Embryonic facial prominence (tissue), 1 donor: ENCODE data around the gene SATB1.
"Not testable (repeated sequence)": the region's sequence is repeated elsewhere in the genome, so short reads cannot be mapped to it uniquely, and the experiment has no call there.

ENCODE experiments used
- DNase-seq: peaks from one replicate; pipeline ENCODE4 v3.0.0-alpha.2; 2016; ENCODE audit errors: extremely low spot score

Gene SATB1

DNA sequence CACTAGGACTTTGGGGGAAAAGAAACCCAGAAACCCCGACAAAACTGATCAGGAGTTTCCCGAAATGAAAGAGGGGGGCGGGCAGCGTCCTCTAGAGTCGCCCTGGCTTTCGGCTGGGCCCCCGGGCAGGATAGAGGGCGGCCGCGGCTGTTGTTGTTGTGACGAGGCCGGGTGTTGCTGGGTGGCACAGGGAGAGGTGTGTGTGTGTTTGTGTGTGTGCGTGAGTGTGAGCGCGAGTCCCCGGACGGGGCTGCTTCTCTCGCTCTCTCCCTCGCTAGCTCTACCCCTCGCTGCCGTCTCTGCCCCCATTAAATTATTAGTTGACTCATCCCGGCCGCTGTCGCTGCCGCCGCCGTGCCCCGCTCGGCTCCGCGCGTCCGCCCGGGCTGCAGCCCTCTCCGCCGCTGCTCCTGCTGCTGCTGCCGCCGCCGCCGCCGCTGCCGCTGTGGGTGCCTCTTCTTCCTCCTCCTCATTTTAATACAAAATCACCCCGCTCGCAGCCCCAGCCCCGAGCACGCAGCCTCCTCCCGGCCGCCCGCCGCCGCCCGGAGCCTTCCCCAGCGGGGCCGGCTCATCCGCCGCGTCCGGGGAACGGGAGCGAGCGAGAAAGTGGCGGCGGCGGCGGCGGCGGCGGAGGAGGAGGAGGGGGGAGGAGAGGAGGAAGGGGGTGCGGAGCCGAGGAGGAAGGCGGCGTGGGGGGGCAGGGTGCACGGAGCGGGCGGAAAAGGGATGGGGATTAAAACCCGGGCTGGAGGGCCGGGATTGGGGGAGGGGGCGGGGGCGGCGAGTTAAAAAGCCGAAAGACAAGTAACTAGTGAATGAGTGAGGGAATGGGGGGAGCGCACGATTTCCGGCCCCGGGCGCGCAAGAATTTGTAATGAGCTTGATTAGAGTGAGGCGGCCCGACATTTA, at the start of gene SATB1:
Gene SATB1 (minus strand): TSS at position 611 of the 912 bp plus-strand sequence. CDS start 4,372 bp downstream, outside the sequence.
- peak; percentile 36 for DNase-seq

- no peak for DNase-seq
Observed at GRCh38 chr3:18474202-18474601, 49.1 kb upstream of the SATB1 start.

DNA sequence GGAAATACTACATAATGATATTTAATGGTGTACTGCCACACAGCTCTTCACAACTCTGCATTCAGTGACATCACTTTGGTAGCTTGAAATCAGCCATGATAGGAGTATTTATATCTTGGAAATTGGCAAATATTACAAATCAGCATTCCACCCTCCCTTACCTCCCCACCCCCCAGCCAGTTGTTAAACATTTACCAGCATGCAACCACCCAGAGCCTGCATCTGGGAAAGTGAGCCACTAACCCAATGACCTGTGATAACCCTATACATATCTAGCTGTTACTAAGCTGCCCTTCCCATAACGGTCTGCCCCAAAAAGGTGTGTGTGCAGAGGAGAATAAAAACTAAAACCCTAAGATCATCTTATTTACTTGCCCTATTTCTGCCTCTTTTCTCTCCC, 44.6 kb upstream of the SATB1 start:
- DNase-seq = no peak

GRCh38 chr3:18466136-18466535, 41.0 kb upstream of the SATB1 start:
- DNase-seq = no peak

DNA sequence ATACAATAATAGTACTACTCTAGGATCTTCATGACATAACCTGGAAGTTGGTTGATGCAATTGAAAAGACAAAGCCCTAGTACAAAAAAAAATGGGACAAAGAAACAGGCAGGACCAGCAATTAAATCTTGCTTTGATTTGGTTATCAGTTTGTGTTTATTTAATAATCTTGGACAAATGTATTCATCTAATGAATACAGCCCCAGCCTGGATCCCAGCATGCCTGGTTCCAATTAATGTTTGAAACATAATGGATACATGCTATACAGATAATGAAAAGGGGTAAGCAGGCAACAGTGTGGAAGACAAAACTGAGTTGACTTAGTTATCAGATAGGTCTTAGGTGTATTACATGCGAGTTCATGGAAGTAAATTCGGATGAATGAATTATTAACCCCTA, 29.6 kb upstream of the SATB1 start:
- DNase-seq = no peak

DNA sequence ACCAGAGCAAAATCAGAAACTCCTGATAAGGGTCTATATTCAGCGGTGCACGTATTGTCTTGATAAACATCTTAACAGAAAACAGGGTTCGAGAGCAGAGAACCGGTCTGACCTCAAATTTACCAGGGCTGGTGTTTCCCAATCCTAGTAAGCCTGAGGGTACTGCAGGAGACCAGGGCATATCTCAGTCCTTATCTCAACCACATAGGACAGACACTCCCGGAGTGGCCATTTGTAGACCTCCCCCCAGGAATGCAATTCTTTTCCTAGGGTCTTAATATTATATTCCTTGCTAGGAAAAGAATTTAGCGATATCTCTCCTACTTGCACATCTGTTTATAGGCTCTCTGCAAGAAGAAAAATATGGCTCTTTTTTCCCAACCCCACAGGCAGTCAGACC, 24.5 kb upstream of the SATB1 start:
- not testable (repeated sequence) for DNase-seq

GRCh38 chr3:18447720-18448119, 22.6 kb upstream of the SATB1 start:
- DNase-seq = no peak

GRCh38 chr3:18446149-18446825, 21.1 kb upstream of the SATB1 start:
- DNase-seq = no peak

- DNase-seq = no peak
Observed at GRCh38 chr3:18445401-18446148, 20.4 kb upstream of the SATB1 start.

DNA sequence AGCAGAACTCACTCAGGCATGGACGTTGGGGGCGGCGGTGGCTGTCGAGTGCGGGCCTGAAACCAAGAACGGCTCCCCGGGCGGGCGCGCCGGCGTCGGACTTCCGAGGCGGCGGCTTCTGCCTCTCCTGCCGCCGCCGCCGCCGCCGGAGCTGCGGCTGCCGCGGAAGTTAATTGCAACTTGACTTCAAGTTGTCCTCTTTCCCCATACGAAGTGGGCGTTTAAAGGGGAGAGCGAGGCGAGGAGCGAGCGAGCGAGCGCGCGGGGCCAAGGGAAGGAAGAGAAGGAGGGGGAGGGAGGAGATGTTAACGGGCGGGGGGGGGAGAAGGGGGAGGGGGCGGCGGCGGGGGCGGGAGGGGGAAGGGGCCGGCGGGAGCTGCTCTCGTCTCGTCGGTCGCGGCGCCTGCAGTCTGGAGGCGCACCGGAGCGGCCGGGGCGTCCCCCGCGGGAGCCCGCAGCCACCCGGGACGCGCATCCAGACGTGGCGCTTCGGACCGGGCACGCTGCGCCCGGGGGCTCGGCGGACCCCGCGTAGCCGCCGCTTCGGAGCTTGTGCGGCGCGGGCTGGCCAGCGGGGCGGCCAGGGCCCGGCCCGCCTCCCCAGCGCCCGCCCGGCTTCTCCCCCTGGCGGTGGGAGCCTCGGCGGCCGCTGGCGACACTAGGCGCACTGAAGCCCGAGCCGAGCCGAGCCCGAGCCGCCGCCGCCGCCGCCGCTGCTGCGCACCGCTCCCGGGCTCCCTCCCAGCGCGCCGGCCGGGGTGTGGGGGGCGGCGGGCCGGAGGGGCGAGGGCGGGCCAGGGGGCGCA, 19.7 kb upstream of the SATB1 start:
- no peak for DNase-seq

DNA sequence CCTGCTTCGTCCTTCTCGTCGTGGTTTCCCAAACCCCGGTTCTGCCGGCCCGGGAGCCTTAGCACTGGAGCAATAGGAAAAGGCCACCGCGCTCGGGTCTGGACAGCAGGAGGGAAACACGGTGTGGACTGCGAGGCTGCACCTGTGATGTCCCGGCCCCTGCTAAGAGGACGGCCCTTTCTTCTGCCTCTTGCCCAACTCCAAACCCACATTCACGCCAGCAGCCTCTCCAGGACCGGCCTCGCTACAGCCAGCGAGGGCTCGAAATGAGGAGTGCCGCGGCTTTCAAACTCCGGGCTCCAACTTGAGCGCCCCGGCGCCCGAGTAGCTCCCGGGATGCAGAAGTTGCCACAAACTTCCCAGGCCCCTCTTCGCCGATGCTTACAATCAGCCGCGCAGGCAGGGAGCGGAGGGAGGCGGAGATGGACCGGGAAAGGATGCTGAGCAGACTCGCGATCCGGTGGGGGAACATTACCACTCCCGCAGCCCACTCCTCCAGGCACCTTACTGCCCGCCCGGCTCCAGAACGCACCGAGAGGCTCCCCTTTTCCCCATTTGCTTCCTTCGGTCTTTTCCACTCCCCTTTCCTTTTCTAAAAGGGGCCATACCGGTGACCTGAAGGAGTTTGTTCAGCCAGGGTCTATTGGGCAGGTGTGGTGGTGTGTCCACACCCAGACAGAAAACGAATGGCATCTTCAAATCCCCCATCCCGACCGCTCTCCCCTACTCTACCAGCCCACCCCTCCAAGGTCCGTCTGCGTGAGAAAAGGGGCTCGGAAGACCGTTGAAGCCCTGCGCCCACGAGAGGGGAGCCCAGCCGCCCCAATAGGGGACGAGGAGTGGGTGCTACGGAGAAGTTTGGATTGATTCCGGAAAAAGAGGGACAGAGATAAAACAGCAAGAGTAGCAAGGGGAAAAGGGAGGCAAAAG, 18.8 kb upstream of the SATB1 start:
- no peak for DNase-seq

DNA sequence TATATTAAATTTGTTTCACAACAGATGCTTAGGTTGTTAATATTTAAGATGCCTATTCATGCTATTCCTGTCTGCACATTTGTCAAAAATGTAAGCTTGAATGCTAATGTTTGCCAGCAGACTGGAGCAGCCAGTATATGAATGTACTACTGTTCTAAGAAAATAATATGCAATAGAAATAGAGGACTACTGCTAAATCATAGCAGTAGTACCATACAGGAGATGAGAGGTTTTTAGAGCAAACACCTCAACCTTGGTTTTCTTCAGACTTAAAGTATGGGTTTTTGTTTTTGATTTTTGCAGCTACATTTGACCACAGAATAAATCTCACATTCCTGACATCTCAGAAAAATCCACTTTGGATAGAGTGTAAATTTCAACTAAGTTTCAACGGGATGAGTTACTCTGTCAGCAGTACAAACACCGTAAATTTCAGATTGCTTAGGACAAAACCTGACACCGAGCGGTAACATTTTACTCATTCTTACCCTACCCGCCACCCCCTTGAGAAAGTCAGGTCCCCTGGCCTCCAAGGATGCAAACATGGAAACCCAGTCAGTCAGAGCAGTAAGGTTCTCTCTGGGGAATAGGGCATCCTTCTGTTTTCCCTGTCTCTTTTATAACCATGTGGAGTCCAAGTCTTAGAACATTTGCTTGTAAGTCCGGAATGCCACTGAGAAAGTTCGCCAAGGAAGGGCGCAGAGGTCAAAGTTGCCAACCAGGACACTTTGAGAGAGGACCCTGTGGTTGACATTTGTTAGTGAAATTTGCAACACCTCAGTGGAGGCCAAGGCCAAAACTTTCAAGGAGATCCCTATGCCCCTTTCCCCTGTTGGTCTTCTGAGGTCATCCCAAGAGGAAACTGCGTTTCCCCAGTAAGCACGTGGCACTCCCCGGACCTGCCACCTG, 17.9 kb upstream of the SATB1 start:
- no peak for DNase-seq

DNA sequence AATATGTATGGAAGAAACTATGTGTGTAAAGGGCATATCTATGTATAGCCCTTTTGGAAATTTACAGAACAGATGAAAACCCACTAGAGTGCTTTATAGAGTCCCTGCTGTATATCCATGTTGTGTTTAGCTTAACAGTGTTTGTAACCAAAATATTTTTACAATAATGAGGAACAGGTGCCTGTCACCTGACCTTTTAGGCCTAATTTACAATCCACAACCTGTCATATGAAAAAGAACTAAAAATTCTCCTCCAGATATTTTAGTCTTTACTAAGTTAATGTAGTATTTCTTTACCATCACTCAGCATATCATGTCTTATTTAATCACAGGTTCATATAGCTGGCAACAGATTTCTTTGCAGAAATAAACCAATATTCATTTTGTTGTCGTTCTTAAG, 16.4 kb upstream of the SATB1 start:
- DNase-seq = no peak

GRCh38 chr3:18440066-18440722, 15.1 kb upstream of the SATB1 start:
- DNase-seq = no peak

- DNase-seq = no peak
Observed at GRCh38 chr3:18439281-18439680, 14.1 kb upstream of the SATB1 start.

DNA sequence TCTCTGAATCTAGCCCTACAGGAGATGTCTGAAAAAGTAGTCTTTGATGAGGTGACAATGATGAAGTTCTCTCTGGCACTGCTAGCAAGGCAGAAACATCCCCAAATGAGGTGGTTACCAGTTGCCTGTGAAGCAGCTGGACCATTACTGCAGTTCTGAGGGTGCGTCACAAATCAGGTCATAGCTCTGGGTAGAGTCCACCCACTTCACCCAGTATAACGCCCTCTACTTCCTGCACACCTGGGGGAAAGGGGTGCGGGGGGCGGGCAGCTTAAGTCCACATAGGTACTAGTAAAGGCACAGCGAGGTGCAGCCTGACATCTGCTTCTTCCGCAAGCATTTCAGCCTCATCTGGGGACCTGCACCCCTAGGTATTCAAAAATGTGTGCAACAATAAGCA, 13.4 kb upstream of the SATB1 start:
- DNase-seq = no peak

GRCh38 chr3:18436213-18436612, 11.1 kb upstream of the SATB1 start:
- DNase-seq = no peak

- no peak for DNase-seq
Observed at GRCh38 chr3:18434711-18435110, 9.6 kb upstream of the SATB1 start.

GRCh38 chr3:18432752-18433151, 7.6 kb upstream of the SATB1 start:
- DNase-seq = no peak
